Measurements from ENCODE around the gene METRN. TPM values are rescaled to one million over a fixed set of nuclear protein-coding genes. Genes with fewer than 3 reads are reported as not detected.
A peak's percentile ranks its signal among the peaks of the same experiment; 100 is the strongest.

METRN gene
- total RNA-seq (21.9 TPM), polyA plus RNA-seq (24.2 TPM)
- long read RNA-seq, donor 1: 0 reads
- long read RNA-seq, donor 2: 0 reads
- long read RNA-seq, donor 3, transcript METRN-204 (4 exons, 3,325 nt): major isoform, 12 of 18 reads
- long read RNA-seq, donor 3, transcript METRN-201 (3 exons, 915 nt): minor isoform, 5 of 18 reads
- long read RNA-seq, donor 3, partial matches to known transcripts: 0 of 18 reads
- long read RNA-seq, donor 3, other reads (novel, unspliced or antisense): 0 of 18 reads
- long read RNA-seq, donor 4, partial matches to known transcripts: 0 of 4 reads
- long read RNA-seq, donor 4, other reads (novel, unspliced or antisense): 0 of 4 reads
- long read RNA-seq, donor 5, transcript METRN-204 (4 exons, 3,325 nt): major isoform, 15 of 21 reads
- long read RNA-seq, donor 5, partial matches to known transcripts: 0 of 21 reads
- long read RNA-seq, donor 5, other reads (novel, unspliced or antisense): 0 of 21 reads
- long read RNA-seq, donor 6, transcript METRN-204 (4 exons, 3,325 nt): major isoform, 7 of 8 reads
- long read RNA-seq, donor 6, partial matches to known transcripts: 0 of 8 reads
- long read RNA-seq, donor 6, other reads (novel, unspliced or antisense): 0 of 8 reads
- long read RNA-seq, donor 7, transcript METRN-204 (4 exons, 3,325 nt): major isoform, 8 of 18 reads
- long read RNA-seq, donor 7, partial matches to known transcripts: 9 of 18 reads
- long read RNA-seq, donor 7, other reads (novel, unspliced or antisense): 0 of 18 reads
- long read RNA-seq, donor 8, partial matches to known transcripts: 0 of 4 reads
- long read RNA-seq, donor 8, other reads (novel, unspliced or antisense): 0 of 4 reads
- long read RNA-seq, donor 9, transcript METRN-204 (4 exons, 3,325 nt): major isoform, 7 of 7 reads
- long read RNA-seq, donor 9, partial matches to known transcripts: 0 of 7 reads
- long read RNA-seq, donor 9, other reads (novel, unspliced or antisense): 0 of 7 reads
- long read RNA-seq, donor 10, partial matches to known transcripts: 0 of 5 reads
- long read RNA-seq, donor 10, other reads (novel, unspliced or antisense): 0 of 5 reads

DNA sequence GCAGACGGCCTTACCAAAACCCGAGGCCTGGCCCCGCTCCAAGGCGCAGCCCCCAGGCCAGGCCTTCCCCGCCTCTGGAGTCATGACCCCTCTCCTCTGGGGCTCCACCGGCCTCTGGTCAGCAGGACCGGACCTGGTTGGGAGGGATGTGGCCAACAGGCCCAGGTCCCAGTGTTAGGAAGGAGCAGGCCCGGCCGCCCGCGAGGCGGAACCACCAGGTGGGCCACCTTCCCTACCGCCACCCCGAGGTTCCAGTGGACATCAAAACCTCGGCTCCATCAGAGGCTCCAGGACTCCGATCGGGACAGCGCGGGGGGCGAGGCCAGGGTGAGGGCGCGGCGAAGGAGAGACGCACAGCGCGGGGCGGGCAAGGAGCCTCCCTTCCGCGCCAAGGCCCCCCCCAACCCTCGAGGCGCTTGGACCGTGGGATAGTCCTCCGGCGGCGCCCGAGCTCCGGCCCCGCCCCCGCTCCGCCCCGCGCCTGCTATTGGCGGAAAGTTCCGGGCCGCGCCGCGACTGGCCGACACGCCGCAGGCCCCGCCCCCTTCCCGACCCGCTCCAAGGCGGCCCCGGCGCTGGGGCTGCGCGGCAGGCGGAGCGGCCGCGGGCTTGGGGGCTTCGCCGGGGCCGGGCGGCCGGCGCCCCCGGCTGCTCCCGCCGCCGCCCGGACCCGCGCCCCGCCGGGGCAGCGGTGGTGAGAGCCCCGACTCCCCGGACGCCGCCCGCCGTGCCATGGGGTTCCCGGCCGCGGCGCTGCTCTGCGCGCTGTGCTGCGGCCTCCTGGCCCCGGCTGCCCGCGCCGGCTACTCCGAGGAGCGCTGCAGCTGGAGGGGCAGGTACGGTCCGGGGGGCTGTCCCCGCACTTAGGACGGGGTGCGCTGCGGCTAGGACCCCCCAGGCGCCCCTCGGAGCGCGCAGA, at the start of gene METRN:
METRN (plus strand) TSS at position 561 of the 919 bp plus-strand sequence; CDS start at position 733, 172 bp downstream.
- H3K36me3 ChIP-seq (ENCODE audit: control insufficient read depth in 2 of 2, insufficient read depth in 2 of 2, low read length in 1 of 2): no peaks in the 10 kb centered on the region
- H3K4me1 ChIP-seq (ENCODE audit: control insufficient read depth in 2 of 2, insufficient read depth in 2 of 2, low read length in 2 of 2): peaks cover 31 to 46% of the 10 kb centered on the region in 2 donors
- H3K4me3 ChIP-seq (ENCODE audit: low read length in 2 of 2): peak within 1 kb of the TSS; percentile 26 to 88
- peaks cover 8 to 66% of the 10 kb centered on the region in 2 donors for H3K27me3 ChIP-seq (ENCODE audit: control insufficient read depth in 2 of 2, insufficient read depth in 1 of 2, low read length in 1 of 2)
- WGBS: 6% methylated on average over 108 of the region's 108 CpGs
- DNase-seq (ENCODE audit: low read depth in 6 of 9, low spot score in 9 of 9): peak in 6 of 9 donors; percentile 75 to 92 (median 86)
- peak within 1 kb of the TSS in 1 of 2 donors; percentile 18 for H3K27ac ChIP-seq (ENCODE audit: low read depth in 1 of 2, low read length in 1 of 2)
- H3K9me3 ChIP-seq (ENCODE audit: control insufficient read depth in 2 of 2, insufficient read depth in 1 of 2, low read length in 1 of 2): no peaks in the 10 kb centered on the region

GRCh38 chr16:666572-666971, 48.3 kb upstream of the METRN start:
- Histone ChIP-seq H3K4me1 (ENCODE audit: control insufficient read depth in 2 of 2, insufficient read depth in 2 of 2, low read length in 2 of 2) (peaks cover 8 to 12% of the 10 kb centered on the region in 2 donors), H3K4me3 (ENCODE audit: low read length in 2 of 2) (no peak overlapping the region), H3K9me3 (ENCODE audit: control insufficient read depth in 2 of 2, insufficient read depth in 1 of 2, low read length in 1 of 2) (no peaks in the 10 kb centered on the region), H3K27ac (ENCODE audit: low read depth in 1 of 2, low read length in 1 of 2) (no peak overlapping the region), H3K27me3 (ENCODE audit: control insufficient read depth in 2 of 2, insufficient read depth in 1 of 2, low read length in 1 of 2) (no peaks in the 10 kb centered on the region), H3K36me3 (ENCODE audit: control insufficient read depth in 2 of 2, insufficient read depth in 2 of 2, low read length in 1 of 2) (peaks cover 30 to 33% of the 10 kb centered on the region in 2 donors)
- DNase-seq (ENCODE audit: low read depth in 6 of 9, low spot score in 9 of 9): no peak
- 95% methylated on average over 13 of the region's 13 CpGs for WGBS

GRCh38 chr16:667113-667779, 47.7 kb upstream of the METRN start:
- Histone ChIP-seq H3K27me3 (ENCODE audit: control insufficient read depth in 2 of 2, insufficient read depth in 1 of 2, low read length in 1 of 2) (no peaks in the 10 kb centered on the region), H3K4me1 (ENCODE audit: control insufficient read depth in 2 of 2, insufficient read depth in 2 of 2, low read length in 2 of 2) (peaks cover 8 to 12% of the 10 kb centered on the region in 2 donors), H3K27ac (ENCODE audit: low read depth in 1 of 2, low read length in 1 of 2) (peak overlapping the region; percentile 36 to 68), H3K4me3 (ENCODE audit: low read length in 2 of 2) (peak overlapping the region; percentile 72 to 91), H3K9me3 (ENCODE audit: control insufficient read depth in 2 of 2, insufficient read depth in 1 of 2, low read length in 1 of 2) (no peaks in the 10 kb centered on the region), H3K36me3 (ENCODE audit: control insufficient read depth in 2 of 2, insufficient read depth in 2 of 2, low read length in 1 of 2) (peaks cover 37% of the 10 kb centered on the region in 2 donors)
- 92% methylated on average over 22 of the region's 22 CpGs for WGBS
- no peak for DNase-seq (ENCODE audit: low read depth in 6 of 9, low spot score in 9 of 9)

GRCh38 chr16:667780-668518, 47.0 kb upstream of the METRN start, which contains the start of gene RHOT2:
TSS of gene RHOT2 (plus strand) at chr16:668132. CDS start at chr16:668200, 68 bp downstream.
- under 1% methylated on average over 78 of the region's 78 CpGs for WGBS
- peak in 7 of 9 donors; percentile 67 to 91 (median 81) for DNase-seq (ENCODE audit: low read depth in 6 of 9, low spot score in 9 of 9)
- no peaks in the 10 kb centered on the region for H3K9me3 ChIP-seq (ENCODE audit: control insufficient read depth in 2 of 2, insufficient read depth in 1 of 2, low read length in 1 of 2)
- peak within 1 kb of the TSS; percentile 36 to 89 for H3K27ac ChIP-seq (ENCODE audit: low read depth in 1 of 2, low read length in 1 of 2)
- H3K4me3 ChIP-seq (ENCODE audit: low read length in 2 of 2): peak within 1 kb of the TSS; percentile 72 to 91
- H3K27me3 ChIP-seq (ENCODE audit: control insufficient read depth in 2 of 2, insufficient read depth in 1 of 2, low read length in 1 of 2): no peaks in the 10 kb centered on the region
- H3K4me1 ChIP-seq (ENCODE audit: control insufficient read depth in 2 of 2, insufficient read depth in 2 of 2, low read length in 2 of 2): peaks cover 8 to 12% of the 10 kb centered on the region in 2 donors
- H3K36me3 ChIP-seq (ENCODE audit: control insufficient read depth in 2 of 2, insufficient read depth in 2 of 2, low read length in 1 of 2): peaks cover 39% of the 10 kb centered on the region in 2 donors

DNA sequence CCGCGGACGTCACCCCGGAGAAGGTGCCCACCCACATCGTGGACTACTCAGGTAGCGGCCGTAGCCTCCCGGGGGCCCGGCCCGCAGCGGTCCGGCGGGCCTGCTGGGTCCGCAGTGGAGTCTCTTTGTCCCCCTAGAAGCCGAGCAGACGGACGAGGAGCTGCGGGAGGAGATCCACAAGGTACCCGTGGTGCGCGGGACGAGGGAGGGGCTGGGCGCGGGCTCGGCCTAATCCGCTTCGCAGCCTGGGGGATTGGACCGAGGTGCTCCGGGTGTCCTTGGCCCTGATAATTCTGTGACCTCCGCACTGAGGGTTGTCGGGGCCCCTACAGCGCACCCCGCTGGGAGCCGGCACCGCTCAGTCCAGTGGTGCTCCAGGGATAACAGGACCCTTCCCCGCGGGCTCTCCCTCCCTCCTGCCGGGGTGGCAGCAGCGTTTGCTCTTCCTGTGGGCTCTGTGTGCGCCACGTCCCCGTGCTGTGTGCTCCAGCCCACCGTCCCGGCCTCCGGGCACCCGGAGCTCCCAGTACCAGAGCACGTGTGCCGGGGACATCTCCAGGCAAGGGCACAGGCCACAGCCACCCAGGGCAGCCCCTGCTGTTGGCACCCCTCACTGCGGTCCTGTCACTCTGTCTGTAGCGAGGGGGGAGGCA, 46.3 kb upstream of the METRN start:
- no peaks in the 10 kb centered on the region for H3K9me3 ChIP-seq (ENCODE audit: control insufficient read depth in 2 of 2, insufficient read depth in 1 of 2, low read length in 1 of 2)
- WGBS: 12% methylated on average over 50 of the region's 50 CpGs
- no peak for DNase-seq (ENCODE audit: low read depth in 6 of 9, low spot score in 9 of 9)
- H3K36me3 ChIP-seq (ENCODE audit: control insufficient read depth in 2 of 2, insufficient read depth in 2 of 2, low read length in 1 of 2): peaks cover 45 to 46% of the 10 kb centered on the region in 2 donors
- H3K27me3 ChIP-seq (ENCODE audit: control insufficient read depth in 2 of 2, insufficient read depth in 1 of 2, low read length in 1 of 2): no peaks in the 10 kb centered on the region
- H3K27ac ChIP-seq (ENCODE audit: low read depth in 1 of 2, low read length in 1 of 2): peak overlapping the region in 1 of 2 donors; percentile 89
- peak overlapping the region; percentile 72 to 91 for H3K4me3 ChIP-seq (ENCODE audit: low read length in 2 of 2)
- peaks cover 8 to 12% of the 10 kb centered on the region in 2 donors for H3K4me1 ChIP-seq (ENCODE audit: control insufficient read depth in 2 of 2, insufficient read depth in 2 of 2, low read length in 2 of 2)

- Histone ChIP-seq H3K9me3 (ENCODE audit: control insufficient read depth in 2 of 2, insufficient read depth in 1 of 2, low read length in 1 of 2) (no peaks in the 10 kb centered on the region), H3K4me3 (ENCODE audit: low read length in 2 of 2) (no peak overlapping the region), H3K4me1 (ENCODE audit: control insufficient read depth in 2 of 2, insufficient read depth in 2 of 2, low read length in 2 of 2) (peaks cover 8 to 12% of the 10 kb centered on the region in 2 donors), H3K36me3 (ENCODE audit: control insufficient read depth in 2 of 2, insufficient read depth in 2 of 2, low read length in 1 of 2) (peaks cover 51 to 53% of the 10 kb centered on the region in 2 donors), H3K27ac (ENCODE audit: low read depth in 1 of 2, low read length in 1 of 2) (no peak overlapping the region), H3K27me3 (ENCODE audit: control insufficient read depth in 2 of 2, insufficient read depth in 1 of 2, low read length in 1 of 2) (peaks cover 3 to 8% of the 10 kb centered on the region in 2 donors)
- no peak for DNase-seq (ENCODE audit: low read depth in 6 of 9, low spot score in 9 of 9)
- WGBS: 97% methylated on average over 13 of the region's 13 CpGs
These were observed 45.3 kb upstream of the METRN start for GRCh38 chr16:669666-670065.

All from thymus (tissue), 14 donors.